HepG2 (cell line): ENCODE data around the gene ZNF595. TPM values are rescaled to one million over a fixed set of nuclear protein-coding genes. Genes with fewer than 3 reads are reported as not detected.

Experiments used
- ATAC-seq: fragments of 200-7000 bp; cut with Tn5 transposase; 3 replicates; pipeline ENCODE4 v1.9.1; 2020; ENCODE audit warnings: mild to moderate bottlenecking, moderate library complexity
- BruUV-seq: library from RNA; stranded (reverse); fragments of 400-500 nt; replicated peaks from 2 replicates; lab custom pipeline; 2021; lab: Mats Ljungman, UMichigan
- CTCF ChIA-PET: fragments of 300-600 bp; formaldehyde crosslinking; extraction: SDS; loops from one replicate; lab custom pipeline; 2021; ENCODE audit warnings: low total read pairs, inconsistent platforms, low intra/inter-chr PET ratio; lab: Yijun Ruan, JAX
- POLR2A ChIA-PET: fragments of 350-600 bp; sonication (Branson Sonifier 250); formaldehyde crosslinking; loops from one replicate; lab custom pipeline; 2020; ENCODE audit warnings: antibody characterized with exemption, inconsistent platforms; lab: Yijun Ruan, JAX
- DNase-seq: peaks from one replicate; pipeline ENCODE4 v3.0.0-alpha.2; 2015; ENCODE audit warnings: low spot score
- FAIRE-seq: peaks from 3 replicates; lab custom pipeline; 2011; peaks lifted over from hg19 to GRCh38; lab: Jason Lieb, UNC
- H2AFZ ChIP-seq: one replicate; pipeline ENCODE4 v1.6.1; 2011; ENCODE audit warnings: low read length, inconsistent platforms
- H3K27ac ChIP-seq: fragments of 300-600 bp; 3 replicates; pipeline ENCODE4 v1.8.0; 2011; ENCODE audit warnings: mixed run types, mild to moderate bottlenecking, mixed read lengths, low read length, inconsistent platforms; ENCODE audit not compliant: insufficient read depth; ENCODE audit errors: extremely low read length
- H3K27me3 ChIP-seq, 2 experiments: fragments of 200-600 bp in 1 of 2; 2 replicates in 1 of 2; 3 replicates in 1 of 2; pipeline versions ENCODE4 v1.6.0 to v1.8.0; 2011; ENCODE audit warnings: low read length in 2 of 2, mild to moderate bottlenecking in 2 of 2, moderate library complexity in 2 of 2, inconsistent platforms in 1 of 2; ENCODE audit not compliant: insufficient read depth in 2 of 2, control insufficient read depth in 1 of 2
- H3K36me3 ChIP-seq, 2 experiments: fragments of 200-600 bp in 1 of 2; replicated peaks in 1 of 2; 2 replicates in 1 of 2; 3 replicates in 1 of 2; pipeline versions ENCODE4 v1.5.1 to v1.8.0; 2011; ENCODE audit warnings: low read length in 2 of 2, inconsistent platforms in 1 of 2; ENCODE audit not compliant: insufficient read depth in 2 of 2, control insufficient read depth in 1 of 2
- H3K4me1 ChIP-seq: 2 replicates; pipeline ENCODE4 v1.5.1; 2012; ENCODE audit warnings: low read length, inconsistent platforms; ENCODE audit not compliant: insufficient read depth
- H3K4me2 ChIP-seq: 2 replicates; pipeline ENCODE4 v1.6.0; 2011; ENCODE audit warnings: low read depth, low read length, inconsistent platforms
- H3K4me3 ChIP-seq, 3 experiments: fragments of 200-600 bp in 1 of 3; sonication (generic), shearing (Covaris generic) in 1 of 3; replicated peaks in 1 of 3; 2 replicates each; pipeline ENCODE4 v1.5.1; 2011 to 2016; ENCODE audit warnings: low read length in 3 of 3, inconsistent platforms in 2 of 3, low read depth in 2 of 3, mild to moderate bottlenecking in 2 of 3, control low read depth in 1 of 3, mixed read lengths in 1 of 3; ENCODE audit not compliant: insufficient read depth in 1 of 3
- H3K79me2 ChIP-seq: one replicate; pipeline ENCODE4 v1.6.1; 2011; ENCODE audit warnings: low read length, inconsistent platforms; ENCODE audit not compliant: insufficient read depth
- H3K9ac ChIP-seq: 2 replicates; pipeline ENCODE4 v1.6.0; 2011; ENCODE audit warnings: mild to moderate bottlenecking, low read depth, low read length, inconsistent platforms; ENCODE audit not compliant: insufficient read depth
- H3K9me3 ChIP-seq: 2 replicates; pipeline ENCODE4 v1.5.1; 2012; ENCODE audit warnings: mild to moderate bottlenecking, low read length
- H4K20me1 ChIP-seq: 2 replicates; pipeline ENCODE4 v1.6.0; 2011; ENCODE audit warnings: inconsistent platforms, mild to moderate bottlenecking, low read length, moderate library complexity; ENCODE audit not compliant: insufficient read depth
- ASH2L ChIP-seq: fragments of 300-600, 200-600 bp; sonication (generic); IDR thresholded peaks from 2 replicates; pipeline ENCODE4 v1.7.0; 2017; ENCODE audit warnings: low read depth, mild to moderate bottlenecking, moderate library complexity, mixed read lengths, low read length; ENCODE audit not compliant: insufficient read length
- CEBPG ChIP-seq: IDR thresholded peaks from 2 replicates; pipeline ENCODE4 v1.6.1; 2016
- KDM6A ChIP-seq: IDR thresholded peaks from 2 replicates; pipeline ENCODE4 v1.6.1; 2016; ENCODE audit warnings: low read depth
- XBP1 ChIP-seq: sonication (generic); formaldehyde crosslinking; IDR thresholded peaks from 2 replicates; pipeline ENCODE4 v1.5.0; 2020; ENCODE audit warnings: missing genetic modification reagents
- WGBS: methylation state at CpG from one replicate; pipeline ENCODE4 v1.1.6; 2017; ENCODE audit warnings: low lambda C conversion rate; 5-methylcytosine and 5-hydroxymethylcytosine counted together
- in situ Hi-C: cut with HindIII; loops from 2 replicates; pipeline ENCODE4 v1.10.0; 2017; ENCODE audit warnings: low pct_unique_long_range_greater_than_20kb; ENCODE audit not compliant: extremely low pct_ligation_motif_present
- intact Hi-C: fragments of 100-400 bp; cut with micrococcal nuclease; formaldehyde crosslinking; loops from one replicate; pipeline ENCODE4 v1.10.0; 2022; ENCODE audit not compliant: unreplicated experiment
- polyA plus RNA-seq, 8 experiments: library from polyadenylated mRNA; depleted of rRNA in 3 of 8; stranded (reverse) in 7 of 8; unstranded in 1 of 8; fragments of >200 nt; fragmentation: Illumina TruSeq in 4 of 8; extraction: Trizol in 4 of 8; gene quantifications; 2 replicates each; pipeline versions ENCODE4 v1.2.1 to v1.2.3, GENCODE V29; 2011 to 2016; ENCODE audit warnings: low read depth in 4 of 8, missing spikeins in 1 of 8, mixed read lengths in 1 of 8; ENCODE audit not compliant: insufficient read depth in 1 of 8
- total RNA-seq, 5 experiments: library from RNA; depleted of rRNA; stranded (reverse); fragments of >200 nt; fragmentation: Illumina TruSeq; extraction: Trizol; gene quantifications; 2 replicates each; pipeline ENCODE4 v1.2.3, GENCODE V29; 2016; ENCODE audit warnings: low read depth in 1 of 5
- TF ChIP-seq, protein P1 (sequence below): sonication (generic); formaldehyde crosslinking; IDR thresholded peaks from 2 replicates; pipeline ENCODE4 v1.4.0; 2020; ENCODE audit warnings: missing genetic modification reagents

ZNF595 gene
- total and polyA plus RNA-seq, 2 of the 13 experiments (the other 11 are each of a cell fraction or from before 2014, with no cell fraction given) = 0.09 TPM; not detected in 1

DNA sequence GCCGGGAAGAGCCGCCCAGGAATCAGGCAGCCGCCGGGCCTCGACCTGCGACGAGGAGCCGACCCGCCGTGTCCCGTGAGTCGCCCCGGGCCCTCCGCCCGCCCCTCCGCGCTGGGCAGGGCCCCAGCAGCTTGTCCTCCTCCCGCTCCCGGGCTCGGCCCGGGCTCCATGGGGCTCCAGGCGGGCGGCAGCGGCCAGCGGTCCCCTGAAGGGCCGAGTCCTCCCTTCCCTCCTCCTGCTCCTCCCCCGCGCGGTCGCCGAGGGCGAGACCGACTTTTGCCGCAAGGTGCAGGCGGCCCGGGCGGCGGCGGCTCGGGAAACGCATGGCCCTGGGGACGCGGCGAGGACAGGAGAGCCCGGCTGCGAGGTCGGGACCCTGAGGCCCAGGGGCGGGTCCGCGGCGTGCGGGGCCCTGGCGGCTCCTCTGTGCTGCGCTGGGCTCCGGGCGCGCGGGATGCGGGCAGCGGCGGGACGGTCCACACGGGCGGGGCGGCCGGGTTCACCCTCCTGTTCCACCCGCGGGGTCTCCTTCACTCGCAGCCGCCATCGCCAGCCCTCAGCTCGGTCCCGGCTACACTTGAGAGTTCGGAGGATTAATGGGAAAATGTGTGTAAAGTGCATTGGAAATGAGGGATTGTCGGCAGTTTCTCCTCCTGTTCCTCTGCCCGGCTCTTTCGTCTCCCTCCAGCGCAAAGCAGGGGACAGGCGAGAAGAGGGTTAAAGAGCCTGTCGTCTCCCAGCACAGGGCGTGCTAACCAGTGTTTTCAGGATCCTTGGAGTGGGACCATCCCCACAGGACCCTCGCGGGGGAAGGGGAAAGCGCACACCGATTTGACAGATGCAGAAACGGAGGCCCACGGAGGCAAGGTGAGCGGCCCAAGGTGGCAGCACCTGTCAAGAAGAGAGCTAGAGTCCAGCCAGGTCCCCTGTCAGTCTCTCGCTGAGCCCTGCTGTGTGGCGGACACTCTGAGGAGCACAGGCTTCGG, 54.6 kb downstream of the ZNF595 start:
- Histone ChIP-seq H3K27me3 (no peaks in the 10 kb centered on the region), H3K36me3 (no peaks in the 10 kb centered on the region), H3K27ac (no peak overlapping the region), H3K9ac (no peak overlapping the region), H4K20me1 (no peaks in the 10 kb centered on the region), H3K4me2 (no peak overlapping the region), H2AFZ (no peak overlapping the region), H3K9me3 (peaks cover 94% of the 10 kb centered on the region), H3K4me3 (no peak overlapping the region), H3K79me2 (no peaks in the 10 kb centered on the region), H3K4me1 (no peaks in the 10 kb centered on the region)
- DNase-seq = no peak
- ChIA-PET POLR2A (no interaction called here), CTCF (no interaction called here)
- FAIRE-seq = no peak
- in situ Hi-C loops (no loop called here), intact Hi-C loops (no loop called here)
- ATAC-seq = no peak
- WGBS = 81% methylated on average over 56 of the region's 91 CpGs
- BruUV-seq = no TSS peak
- TF ChIP-seq KDM6A (CRISPR knock-in tag) (no peak), CEBPG (CRISPR knock-in tag) (no peak), XBP1 (CRISPR knock-in tag) (no peak), ASH2L (no peak)
- TF ChIP-seq, protein P1, sequence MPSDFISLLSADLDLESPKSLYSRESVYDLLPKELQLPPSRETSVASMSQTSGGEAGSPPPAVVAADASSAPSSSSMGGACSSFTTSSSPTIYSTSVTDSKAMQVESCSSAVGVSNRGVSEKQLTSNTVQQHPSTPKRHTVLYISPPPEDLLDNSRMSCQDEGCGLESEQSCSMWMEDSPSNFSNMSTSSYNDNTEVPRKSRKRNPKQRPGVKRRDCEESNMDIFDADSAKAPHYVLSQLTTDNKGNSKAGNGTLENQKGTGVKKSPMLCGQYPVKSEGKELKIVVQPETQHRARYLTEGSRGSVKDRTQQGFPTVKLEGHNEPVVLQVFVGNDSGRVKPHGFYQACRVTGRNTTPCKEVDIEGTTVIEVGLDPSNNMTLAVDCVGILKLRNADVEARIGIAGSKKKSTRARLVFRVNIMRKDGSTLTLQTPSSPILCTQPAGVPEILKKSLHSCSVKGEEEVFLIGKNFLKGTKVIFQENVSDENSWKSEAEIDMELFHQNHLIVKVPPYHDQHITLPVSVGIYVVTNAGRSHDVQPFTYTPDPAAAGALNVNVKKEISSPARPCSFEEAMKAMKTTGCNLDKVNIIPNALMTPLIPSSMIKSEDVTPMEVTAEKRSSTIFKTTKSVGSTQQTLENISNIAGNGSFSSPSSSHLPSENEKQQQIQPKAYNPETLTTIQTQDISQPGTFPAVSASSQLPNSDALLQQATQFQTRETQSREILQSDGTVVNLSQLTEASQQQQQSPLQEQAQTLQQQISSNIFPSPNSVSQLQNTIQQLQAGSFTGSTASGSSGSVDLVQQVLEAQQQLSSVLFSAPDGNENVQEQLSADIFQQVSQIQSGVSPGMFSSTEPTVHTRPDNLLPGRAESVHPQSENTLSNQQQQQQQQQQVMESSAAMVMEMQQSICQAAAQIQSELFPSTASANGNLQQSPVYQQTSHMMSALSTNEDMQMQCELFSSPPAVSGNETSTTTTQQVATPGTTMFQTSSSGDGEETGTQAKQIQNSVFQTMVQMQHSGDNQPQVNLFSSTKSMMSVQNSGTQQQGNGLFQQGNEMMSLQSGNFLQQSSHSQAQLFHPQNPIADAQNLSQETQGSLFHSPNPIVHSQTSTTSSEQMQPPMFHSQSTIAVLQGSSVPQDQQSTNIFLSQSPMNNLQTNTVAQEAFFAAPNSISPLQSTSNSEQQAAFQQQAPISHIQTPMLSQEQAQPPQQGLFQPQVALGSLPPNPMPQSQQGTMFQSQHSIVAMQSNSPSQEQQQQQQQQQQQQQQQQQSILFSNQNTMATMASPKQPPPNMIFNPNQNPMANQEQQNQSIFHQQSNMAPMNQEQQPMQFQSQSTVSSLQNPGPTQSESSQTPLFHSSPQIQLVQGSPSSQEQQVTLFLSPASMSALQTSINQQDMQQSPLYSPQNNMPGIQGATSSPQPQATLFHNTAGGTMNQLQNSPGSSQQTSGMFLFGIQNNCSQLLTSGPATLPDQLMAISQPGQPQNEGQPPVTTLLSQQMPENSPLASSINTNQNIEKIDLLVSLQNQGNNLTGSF (CRISPR knock-in tag) = no peak
